Measurements from ENCODE around the gene FAM174B.

GRCh38 chr15:92636908-92637481 is 18.6 kb downstream of the FAM174B start:
- TF ChIP-seq, protein P1, sequence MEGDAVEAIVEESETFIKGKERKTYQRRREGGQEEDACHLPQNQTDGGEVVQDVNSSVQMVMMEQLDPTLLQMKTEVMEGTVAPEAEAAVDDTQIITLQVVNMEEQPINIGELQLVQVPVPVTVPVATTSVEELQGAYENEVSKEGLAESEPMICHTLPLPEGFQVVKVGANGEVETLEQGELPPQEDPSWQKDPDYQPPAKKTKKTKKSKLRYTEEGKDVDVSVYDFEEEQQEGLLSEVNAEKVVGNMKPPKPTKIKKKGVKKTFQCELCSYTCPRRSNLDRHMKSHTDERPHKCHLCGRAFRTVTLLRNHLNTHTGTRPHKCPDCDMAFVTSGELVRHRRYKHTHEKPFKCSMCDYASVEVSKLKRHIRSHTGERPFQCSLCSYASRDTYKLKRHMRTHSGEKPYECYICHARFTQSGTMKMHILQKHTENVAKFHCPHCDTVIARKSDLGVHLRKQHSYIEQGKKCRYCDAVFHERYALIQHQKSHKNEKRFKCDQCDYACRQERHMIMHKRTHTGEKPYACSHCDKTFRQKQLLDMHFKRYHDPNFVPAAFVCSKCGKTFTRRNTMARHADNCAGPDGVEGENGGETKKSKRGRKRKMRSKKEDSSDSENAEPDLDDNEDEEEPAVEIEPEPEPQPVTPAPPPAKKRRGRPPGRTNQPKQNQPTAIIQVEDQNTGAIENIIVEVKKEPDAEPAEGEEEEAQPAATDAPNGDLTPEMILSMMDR (IDR thresholded peaks at IDR 0.05): no peak
- TF ChIP-seq POLR2A (IDR thresholded peaks at IDR 0.05): no peak

Measured in tibial nerve (tissue), 3 donors.